GM19324 (cell line): ENCODE data around the gene TSC2.
A peak's percentile ranks its signal among the peaks of the same experiment; 100 is the strongest.
"Not testable (repeated sequence)": the region's sequence is repeated elsewhere in the genome, so short reads cannot be mapped to it uniquely, and the experiment has no call there.

Source experiments
- ATAC-seq: cut with Tn5 transposase; IDR thresholded peaks from one replicate; pipeline ENCODE4 v1.9.1; 2021; ENCODE audit warnings: mild to moderate bottlenecking, moderate library complexity; ENCODE audit not compliant: unreplicated experiment, low FRiP score

TSC2 gene

DNA sequence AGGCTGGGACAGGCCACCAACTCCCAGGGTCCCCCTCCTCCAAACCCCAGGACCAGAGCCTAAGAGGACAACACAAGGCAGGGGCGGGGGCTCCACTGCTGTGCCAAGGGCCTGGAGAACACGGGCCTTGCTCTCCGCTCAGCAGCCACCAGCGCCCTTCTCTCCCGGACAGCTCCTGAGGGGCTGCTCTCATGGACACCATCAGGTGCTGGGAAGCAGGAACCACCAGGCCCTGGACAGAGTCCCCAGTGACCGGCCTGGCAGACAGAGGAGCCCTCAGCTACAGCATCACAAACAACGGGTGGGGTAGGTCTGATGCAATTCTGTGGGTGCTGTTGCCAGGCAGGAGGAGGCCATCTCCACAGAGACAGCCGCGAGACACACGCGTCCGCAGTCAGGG lies 86.0 kb downstream of the TSC2 start:
- ATAC-seq, result not testable (repeated sequence)

DNA sequence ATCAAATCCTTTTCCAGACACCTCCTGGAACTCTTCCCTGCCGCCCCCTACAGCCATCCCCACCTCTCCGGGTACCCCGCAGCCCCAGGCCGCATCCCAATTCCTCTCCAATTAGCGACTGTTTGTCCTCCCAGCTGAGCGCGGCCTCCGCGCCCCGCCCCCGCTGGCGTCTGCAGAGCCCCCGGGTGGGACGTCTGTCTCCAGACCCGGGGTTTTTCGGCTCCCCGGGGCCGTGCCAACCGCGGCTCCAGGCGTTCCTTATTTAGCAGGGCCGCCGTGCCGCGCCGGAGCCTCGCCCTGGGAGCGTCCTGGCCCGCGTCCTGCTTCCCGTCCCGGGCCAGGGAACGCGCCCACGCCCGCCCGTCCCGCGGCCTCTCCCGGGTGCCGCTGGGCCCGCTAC lies 87.3 kb downstream of the TSC2 start:
- ATAC-seq, result not testable (repeated sequence)

DNA sequence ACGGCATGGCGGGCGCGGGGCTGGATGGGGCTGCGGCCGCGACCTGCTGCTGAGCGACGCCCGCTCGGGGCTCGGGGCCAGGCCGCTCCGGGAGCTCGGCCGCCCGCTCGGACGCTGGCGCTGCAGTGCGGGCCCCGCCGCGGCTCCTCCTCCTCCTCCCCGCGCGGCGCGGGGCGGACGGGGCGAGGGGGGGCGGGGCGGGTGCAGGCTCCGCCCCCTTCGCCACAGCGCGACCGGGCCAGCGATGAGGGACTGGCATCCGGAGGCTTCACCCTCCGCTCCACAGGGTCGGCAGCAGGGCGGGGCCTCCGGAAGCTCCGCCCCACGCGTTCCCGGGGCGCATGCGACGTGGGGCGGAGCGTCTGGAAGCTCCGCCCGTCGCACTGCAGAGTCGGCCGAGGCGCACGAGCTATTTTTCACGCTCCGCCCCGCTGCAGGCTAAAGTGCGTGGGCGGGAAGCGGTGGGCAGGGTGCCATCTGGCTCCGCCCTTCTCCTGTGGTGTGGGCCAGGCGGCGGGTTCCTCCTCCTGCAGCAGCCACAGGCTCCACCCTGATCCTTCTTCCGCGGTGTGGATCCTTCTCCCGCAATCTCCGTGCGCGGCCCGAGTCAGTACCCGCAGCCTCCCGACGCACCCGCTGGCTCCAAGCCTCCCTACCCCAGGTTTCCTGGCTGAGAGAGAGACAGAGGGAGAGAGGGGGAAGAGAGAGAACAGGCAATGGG lies 88.1 kb downstream of the TSC2 start, which contains the start of gene PKD1:
TSS of gene PKD1 (minus strand) at position 129 of the 721 bp plus-strand sequence. CDS start 209 bp downstream, outside the sequence.
- ATAC-seq, result peak; percentile 51
